T-cell (primary cell): Measurements from ENCODE around the gene TSPEAR. TPM values are rescaled to one million over a fixed set of nuclear protein-coding genes. Genes with fewer than 3 reads are reported as not detected.

Experiments used
- ATAC-seq, 4 experiments: fragments of 200-7000 bp in 3 of 4; fragments of 150-1000 bp in 1 of 4; cut with Tn5 transposase; replicated peaks in 1 of 4; 1 replicate in 3 of 4; 2 replicates in 1 of 4; pipeline ENCODE4 v1.10.0; 2021; ENCODE audit warnings: moderate library complexity in 3 of 4, mild to moderate bottlenecking in 2 of 4, moderate number of reproducible peaks in 1 of 4
- CTCF ChIA-PET, 2 donors: fragments of 300-600 bp; sonication (Branson Sonifier 250); formaldehyde crosslinking; loops; one replicate each; lab custom pipeline; 2022; ENCODE audit warnings: antibody characterized with exemption in 2 of 2; lab: Charles Lee
- POLR2A ChIA-PET, 2 donors: fragments of 300-600 bp; sonication (Branson Sonifier 250); formaldehyde crosslinking; loops; one replicate each; lab custom pipeline; 2022; ENCODE audit warnings: antibody characterized with exemption in 2 of 2; lab: Charles Lee
- DNase-seq, 35 experiments: peaks; one replicate each; pipeline versions ENCODE4 v3.0.0 to v3.0.0-alpha.2; 2013 to 2023
- H3K27ac ChIP-seq: one replicate; pipeline ENCODE4 v1.5.1; 2013; ENCODE audit warnings: low read length
- H3K27me3 ChIP-seq, 2 experiments: replicated peaks in 1 of 2; 1 replicate in 1 of 2; 2 replicates in 1 of 2; pipeline versions ENCODE4 v1.6.1 to v1.7.0; 2013; ENCODE audit warnings: low read length in 1 of 2, mixed read lengths in 1 of 2; ENCODE audit not compliant: control insufficient read depth in 2 of 2, insufficient read depth in 2 of 2; ENCODE audit errors: extremely low read depth in 1 of 2
- H3K36me3 ChIP-seq, 2 donors: 1 replicate in 1 of 2; 2 replicates in 1 of 2; pipeline versions ENCODE4 v1.6.1 to v1.7.0; 2013; ENCODE audit warnings: low read length in 1 of 2; ENCODE audit not compliant: control insufficient read depth in 2 of 2, insufficient read depth in 1 of 2; ENCODE audit errors: extremely low read depth in 1 of 2
- H3K4me1 ChIP-seq, 2 experiments: 1 replicate in 1 of 2; 2 replicates in 1 of 2; pipeline versions ENCODE4 v1.6.1 to v1.7.0; 2013; ENCODE audit warnings: low read length in 2 of 2, mixed read lengths in 1 of 2; ENCODE audit not compliant: insufficient read depth in 2 of 2, control insufficient read depth in 1 of 2; ENCODE audit errors: extremely low read depth in 1 of 2
- H3K4me3 ChIP-seq, 2 donors: 1 replicate in 1 of 2; 2 replicates in 1 of 2; pipeline versions ENCODE4 v1.5.1 to v1.7.0; 2013; ENCODE audit warnings: mild to moderate bottlenecking in 2 of 2, low read length in 1 of 2, moderate library complexity in 1 of 2; ENCODE audit not compliant: control insufficient read depth in 1 of 2; ENCODE audit errors: extremely low read depth in 1 of 2
- H3K9me3 ChIP-seq: 2 replicates; pipeline ENCODE4 v1.7.0; 2013
- H3K27ac Mint-ChIP-seq, 2 donors: one replicate each; pipeline ENCODE4 v1.8.0; 2020 to 2021; ENCODE audit warnings: mild to moderate bottlenecking in 2 of 2, mixed read lengths in 2 of 2
- H3K27me3 Mint-ChIP-seq, 2 donors: one replicate each; pipeline ENCODE4 v1.8.0; 2021 to 2022; ENCODE audit warnings: mixed read lengths in 2 of 2
- H3K36me3 Mint-ChIP-seq: one replicate; pipeline ENCODE4 v1.8.0; 2021; ENCODE audit warnings: mixed read lengths
- H3K4me1 Mint-ChIP-seq, 3 donors: one replicate each; pipeline ENCODE4 v1.8.0; 2020 to 2022; ENCODE audit warnings: mixed read lengths in 3 of 3, mild to moderate bottlenecking in 1 of 3
- H3K4me3 Mint-ChIP-seq, 3 donors: one replicate each; pipeline ENCODE4 v1.8.0; 2020 to 2022; ENCODE audit warnings: mild to moderate bottlenecking in 3 of 3, mixed read lengths in 3 of 3, moderate library complexity in 3 of 3
- H3K9me3 Mint-ChIP-seq, 3 donors: one replicate each; pipeline ENCODE4 v1.8.0; 2020 to 2022; ENCODE audit warnings: mixed read lengths in 3 of 3
- WGBS: methylation state at CpG from one replicate; pipeline ENCODE4 v1.1.5; 2013; ENCODE audit warnings: missing lambda C conversion rate; ENCODE audit not compliant: insufficient coverage; 5-methylcytosine and 5-hydroxymethylcytosine counted together
- total RNA-seq, 35 experiments: library from RNA in 6 of 35; stranded (reverse) in 6 of 35; fragments of 120-200 nt in 1 of 35; gene quantifications; one replicate each; pipeline versions ENCODE4 v1.2.1 to v1.2.4 and lab custom pipeline; 2013 to 2026

TSPEAR gene
- total RNA-seq, 5 donors from 2014 or later (not counting 1 experiment from before 2014, with no cell fraction given): not detected

- no peaks in the 10 kb centered on the region for H3K36me3 Mint-ChIP-seq
- Histone ChIP-seq H3K36me3 (no peaks in the 10 kb centered on the region), H3K27me3 (peaks cover 0 to 35% of the 10 kb centered on the region in 2 experiments), H3K9me3 (no peaks in the 10 kb centered on the region), H3K4me1 (peaks cover 0 to 15% of the 10 kb centered on the region in 2 experiments), H3K4me3 (no peak overlapping the region), H3K27ac (no peak overlapping the region)
- peaks cover 0 to 11% (median 7%) of the 10 kb centered on the region in 3 donors for H3K4me1 Mint-ChIP-seq
- ATAC-seq (no peak), DNase-seq (no peak)
- WGBS: 100% methylated on average over 2 of the region's 5 CpGs
- ChIA-PET POLR2A (no interaction called here), CTCF (interaction anchor here in 1 of 2 donors (0.6 kb wide), 1 partner anchor 325 kb away, joined by 6 read pairs; no protein-coding TSS in a partner anchor)
- H3K4me3 Mint-ChIP-seq: peak overlapping the region; percentile 55 to 69 (median 62)
- peak overlapping the region in 1 of 2 donors; percentile 2 for H3K27ac Mint-ChIP-seq
- H3K9me3 Mint-ChIP-seq: peaks cover 0 to 12% (median 8%) of the 10 kb centered on the region in 3 donors
- peaks cover 8 to 9% of the 10 kb centered on the region in 2 donors for H3K27me3 Mint-ChIP-seq
Measured at GRCh38 chr21:44454058-44454457, 257.3 kb downstream of the TSPEAR start.

- POLR2A ChIA-PET: no interaction called here
- H3K27ac Mint-ChIP-seq: no peak overlapping the region
Measured at GRCh38 chr21:44453120-44453519, 258.3 kb downstream of the TSPEAR start.

GRCh38 chr21:44450999-44451398 is 260.4 kb downstream of the TSPEAR start:
- peaks cover 0 to 9% of the 10 kb centered on the region in 2 experiments for H3K4me1 ChIP-seq
- peaks cover 0 to 37% of the 10 kb centered on the region in 2 experiments for H3K27me3 ChIP-seq
- ChIA-PET CTCF (no interaction called here), POLR2A (no interaction called here)
- no peaks in the 10 kb centered on the region for H3K36me3 Mint-ChIP-seq
- no peak for ATAC-seq
- no peak overlapping the region for H3K4me3 Mint-ChIP-seq
- H3K27ac Mint-ChIP-seq: no peak overlapping the region
- no peaks in the 10 kb centered on the region for H3K9me3 ChIP-seq
- no peak overlapping the region for H3K27ac ChIP-seq
- no peak for DNase-seq
- peaks cover 0 to 12% (median 8%) of the 10 kb centered on the region in 3 donors for H3K9me3 Mint-ChIP-seq
- H3K36me3 ChIP-seq: no peaks in the 10 kb centered on the region
- peaks cover 11 to 21% of the 10 kb centered on the region in 2 donors for H3K27me3 Mint-ChIP-seq
- H3K4me1 Mint-ChIP-seq: peaks cover 0 to 6% (median 5%) of the 10 kb centered on the region in 3 donors
- 81% methylated on average over 9 of the region's 14 CpGs for WGBS
- no peak overlapping the region for H3K4me3 ChIP-seq

More at GRCh38 chr21:44453120-44453519, 258.3 kb downstream of the TSPEAR start:
- H3K9me3 Mint-ChIP-seq: peaks cover 0 to 12% (median 8%) of the 10 kb centered on the region in 3 donors
- peaks cover 11 to 14% of the 10 kb centered on the region in 2 donors for H3K27me3 Mint-ChIP-seq
- CTCF ChIA-PET: no interaction called here
- no peak for DNase-seq
- 100% methylated on average over 2 of the region's 3 CpGs for WGBS
- H3K27me3 ChIP-seq: peaks cover 0 to 42% of the 10 kb centered on the region in 2 experiments
- no peak overlapping the region for H3K4me3 Mint-ChIP-seq
- peaks cover 0 to 11% (median 7%) of the 10 kb centered on the region in 3 donors for H3K4me1 Mint-ChIP-seq
- no peaks in the 10 kb centered on the region for H3K36me3 Mint-ChIP-seq
- peaks cover 0 to 15% of the 10 kb centered on the region in 2 experiments for H3K4me1 ChIP-seq
- no peak overlapping the region for H3K4me3 ChIP-seq
- no peaks in the 10 kb centered on the region for H3K9me3 ChIP-seq
- H3K27ac ChIP-seq: no peak overlapping the region
- H3K36me3 ChIP-seq: no peaks in the 10 kb centered on the region
- no peak for ATAC-seq

- H3K4me1 ChIP-seq: peaks cover 0 to 5% of the 10 kb centered on the region in 2 experiments
- no peaks in the 10 kb centered on the region for H3K9me3 ChIP-seq
- POLR2A ChIA-PET: no interaction called here
- H3K27me3 ChIP-seq: peaks cover 0 to 39% of the 10 kb centered on the region in 2 experiments
- no peak for ATAC-seq
- H3K4me3 ChIP-seq: no peak overlapping the region
- H3K36me3 ChIP-seq: no peaks in the 10 kb centered on the region
- DNase-seq: no peak
- no peak overlapping the region for H3K27ac ChIP-seq
- H3K9me3 Mint-ChIP-seq: peaks cover 0 to 12% (median 8%) of the 10 kb centered on the region in 3 donors
- CTCF ChIA-PET: no interaction called here
- 74% methylated on average over 14 of the region's 14 CpGs for WGBS
- no peaks in the 10 kb centered on the region for H3K36me3 Mint-ChIP-seq
- H3K4me3 Mint-ChIP-seq: no peak overlapping the region
- no peak overlapping the region for H3K27ac Mint-ChIP-seq
- peaks cover 11 to 22% of the 10 kb centered on the region in 2 donors for H3K27me3 Mint-ChIP-seq
- H3K4me1 Mint-ChIP-seq: peaks cover 0 to 6% (median 5%) of the 10 kb centered on the region in 3 donors
Measured at GRCh38 chr21:44450402-44450801, 261.0 kb downstream of the TSPEAR start.

GRCh38 chr21:44449473-44450363 is 261.7 kb downstream of the TSPEAR start:
- Mint-ChIP-seq H3K36me3 (no peaks in the 10 kb centered on the region), H3K27me3 (peaks cover 11 to 28% of the 10 kb centered on the region in 2 donors), H3K4me3 (no peak overlapping the region), H3K9me3 (peaks cover 0 to 12% (median 8%) of the 10 kb centered on the region in 3 donors), H3K27ac (no peak overlapping the region), H3K4me1 (peaks cover 0 to 6% (median 5%) of the 10 kb centered on the region in 3 donors)
- peaks cover 0 to 39% of the 10 kb centered on the region in 2 experiments for H3K27me3 ChIP-seq
- no peak overlapping the region for H3K4me3 ChIP-seq
- ChIA-PET POLR2A (no interaction called here), CTCF (no interaction called here)
- DNase-seq: no peak
- 75% methylated on average over 23 of the region's 28 CpGs for WGBS
- H3K9me3 ChIP-seq: no peaks in the 10 kb centered on the region
- no peaks in the 10 kb centered on the region for H3K36me3 ChIP-seq
- no peak for ATAC-seq
- H3K27ac ChIP-seq: no peak overlapping the region
- H3K4me1 ChIP-seq: peaks cover 0 to 1% of the 10 kb centered on the region in 2 experiments

GRCh38 chr21:44448651-44449131 is 262.7 kb downstream of the TSPEAR start:
- Mint-ChIP-seq H3K4me3 (no peak overlapping the region), H3K36me3 (no peaks in the 10 kb centered on the region), H3K27me3 (peaks cover 11 to 28% of the 10 kb centered on the region in 2 donors), H3K27ac (no peak overlapping the region), H3K4me1 (no peaks in the 10 kb centered on the region), H3K9me3 (peaks cover 0 to 5% (median 0%) of the 10 kb centered on the region in 3 donors)
- ChIA-PET POLR2A (no interaction called here), CTCF (no interaction called here)
- H3K4me3 ChIP-seq: no peak overlapping the region
- no peaks in the 10 kb centered on the region for H3K36me3 ChIP-seq
- ATAC-seq (no peak), DNase-seq (no peak)
- H3K9me3 ChIP-seq: no peaks in the 10 kb centered on the region
- no peaks in the 10 kb centered on the region for H3K4me1 ChIP-seq
- WGBS: 97% methylated on average over 10 of the region's 13 CpGs
- H3K27ac ChIP-seq: no peak overlapping the region
- peaks cover 0 to 47% of the 10 kb centered on the region in 2 experiments for H3K27me3 ChIP-seq
